Lower leg skin (tissue), 4 donors: ENCODE measurements around the gene UBE2I. TPM values are rescaled to one million over a fixed set of nuclear protein-coding genes. Genes with fewer than 3 reads are reported as not detected.

Experiments
- DNase-seq, 2 donors: peaks; one replicate each; pipeline ENCODE4 v3.0.0-alpha.2; 2019; ENCODE audit warnings: low spot score in 2 of 2
- H3K4me3 ChIP-seq: fragments of 200-600 bp; sonication (generic); 2 replicates; pipeline ENCODE4 v1.5.1; 2017; ENCODE audit warnings: mild to moderate bottlenecking, low read depth; ENCODE audit not compliant: poor library complexity, severe bottlenecking
- CTCF ChIP-seq, 3 donors: fragments of 450-650 bp; IDR thresholded peaks; one replicate each; pipeline ENCODE4 v1.5.1; 2016; ENCODE audit warnings: antibody characterized with exemption in 3 of 3, mild to moderate bottlenecking in 3 of 3, moderate library complexity in 2 of 3
- POLR2A ChIP-seq, 2 donors: fragments of 450-650 bp; IDR thresholded peaks; one replicate each; pipeline ENCODE4 v1.6.1; 2016 to 2017; ENCODE audit warnings: antibody characterized with exemption in 2 of 2, mild to moderate bottlenecking in 1 of 2, moderate library complexity in 1 of 2
- WGBS, 2 donors: methylation state at CpG; one replicate each; pipeline ENCODE4 v1.1.5; 2018; 5-methylcytosine and 5-hydroxymethylcytosine counted together
- intact Hi-C: fragments of 100-400 bp; cut with DNase I; formaldehyde crosslinking; loops from one replicate; pipeline ENCODE4 v1.15.0; 2023; ENCODE audit warnings: low total_unique reads
- total RNA-seq, 4 donors: library from RNA; depleted of rRNA; stranded (reverse); fragments of >200 nt; gene quantifications; one replicate each; pipeline ENCODE4 v1.1.0, GENCODE V29; 2016

The UBE2I gene
- total RNA-seq, 4 donors from 2014 or later: 42.1 to 138 (median 47.4) TPM

GRCh38 chr16:1330931-1331711 lies 21.7 kb downstream of the UBE2I start:
- H3K4me3 ChIP-seq: no peak overlapping the region
- TF ChIP-seq CTCF (IDR thresholded peaks at IDR 0.05) (no peak), POLR2A (IDR thresholded peaks at IDR 0.05) (no peak)
- WGBS, 2 donors: 51 to 59% methylated on average over 20 to 21 of the region's 22 CpGs
- intact Hi-C loops: no loop called here
- no peak for DNase-seq

- intact Hi-C loops: no loop called here
- no peak overlapping the region for H3K4me3 ChIP-seq
- TF ChIP-seq POLR2A (IDR thresholded peaks at IDR 0.05): no peak
- no peak for TF ChIP-seq CTCF (IDR thresholded peaks at IDR 0.05)
- peak in 1 of 2 donors; percentile 94 for DNase-seq
- WGBS, 2 donors: 5 to 12% methylated on average over 25 to 29 of the region's 34 CpGs
Observed at GRCh38 chr16:1331712-1332617, 22.5 kb downstream of the UBE2I start.

- TF ChIP-seq CTCF (IDR thresholded peaks at IDR 0.05): no peak
- no peak for TF ChIP-seq POLR2A (IDR thresholded peaks at IDR 0.05)
- no peak overlapping the region for H3K4me3 ChIP-seq
- intact Hi-C loops: no loop called here
- no peak for DNase-seq
- 9 to 13% methylated on average over 22 to 23 of the region's 26 CpGs for WGBS, 2 donors
Observed at GRCh38 chr16:1332618-1333148, 23.2 kb downstream of the UBE2I start.

GRCh38 chr16:1333149-1333812 lies 23.8 kb downstream of the UBE2I start, which contains the start of gene BAIAP3:
Gene BAIAP3, plus strand, starts transcription at chr16:1333645. Its CDS starts 4,905 bp downstream, at chr16:1338550.
- WGBS, 2 donors: 2% methylated on average over 17 to 21 of the region's 83 CpGs
- H3K4me3 ChIP-seq: no peak within 1 kb of the TSS
- intact Hi-C loops: no loop called here
- no peak for TF ChIP-seq POLR2A (IDR thresholded peaks at IDR 0.05)
- TF ChIP-seq CTCF (IDR thresholded peaks at IDR 0.05): no peak
- no peak for DNase-seq

- intact Hi-C loops: no loop called here
- TF ChIP-seq CTCF (IDR thresholded peaks at IDR 0.05) (no peak), POLR2A (IDR thresholded peaks at IDR 0.05) (no peak)
- WGBS, 2 donors: 1 to 3% methylated on average over 51 to 59 of the region's 78 CpGs
- DNase-seq: no peak
- no peak overlapping the region for H3K4me3 ChIP-seq
Observed at GRCh38 chr16:1333854-1334700, 24.6 kb downstream of the UBE2I start.
